GM19238 (cell line): Measurements from ENCODE around the gene CWC25.
A peak's percentile ranks its signal among the peaks of the same experiment; 100 is the strongest.
"Not testable (repeated sequence)": the region's sequence is repeated elsewhere in the genome, so short reads cannot be mapped to it uniquely, and the experiment has no call there.

Experiments used
- DNase-seq: peaks from one replicate; pipeline ENCODE4 v3.0.0; 2011; ENCODE audit warnings: low spot score; ENCODE audit not compliant: insufficient read length

Gene CWC25

GRCh38 chr17:38824899-38825761, at the start of gene CWC25:
Gene CWC25 (minus strand): TSS chr17:38825321. CDS start chr17:38825183, 138 bp downstream.
- DNase-seq, result peak; percentile 87

GRCh38 chr17:38873640-38874380, 48.7 kb upstream of the CWC25 start:
- no peak for DNase-seq

GRCh38 chr17:38872671-38873385, 47.7 kb upstream of the CWC25 start:
- no peak for DNase-seq

GRCh38 chr17:38872027-38872511, 46.9 kb upstream of the CWC25 start:
- DNase-seq, result no peak

GRCh38 chr17:38871247-38872015, 46.3 kb upstream of the CWC25 start:
- DNase-seq, result no peak

GRCh38 chr17:38870259-38871165, 45.4 kb upstream of the CWC25 start:
- DNase-seq, result peak; percentile 75

- DNase-seq, result peak; percentile 84
Measured at GRCh38 chr17:38869526-38870258, 44.6 kb upstream of the CWC25 start, which contains the start of gene LASP1. Gene LASP1 (plus strand): TSS chr17:38870058. CDS start chr17:38870190, 132 bp downstream.

GRCh38 chr17:38868817-38869525, 43.9 kb upstream of the CWC25 start:
- DNase-seq, result peak; percentile 70

GRCh38 chr17:38867968-38868816, 43.1 kb upstream of the CWC25 start:
- no peak for DNase-seq

GRCh38 chr17:38867179-38867967, 42.3 kb upstream of the CWC25 start:
- DNase-seq, result no peak

GRCh38 chr17:38864636-38865398, 39.7 kb upstream of the CWC25 start:
- DNase-seq, result no peak

- DNase-seq, result no peak
Measured at GRCh38 chr17:38861399-38861843, 36.3 kb upstream of the CWC25 start.

- no peak for DNase-seq
Measured at GRCh38 chr17:38857271-38857670, 32.1 kb upstream of the CWC25 start.

- not testable (repeated sequence) for DNase-seq
Measured at GRCh38 chr17:38855101-38855714, 30.1 kb upstream of the CWC25 start.
